Sigmoid colon (tissue), 7 donors: Measurements from ENCODE around the gene SEMA4B. TPM values are rescaled to one million over a fixed set of nuclear protein-coding genes. Genes with fewer than 3 reads are reported as not detected.

Source experiments
- polyA plus RNA-seq, 3 donors: library from polyadenylated mRNA; stranded (reverse); fragments of 200-250 nt; gene quantifications; one replicate each; pipeline ENCODE4 v1.2.3, GENCODE V29; 2013
- small RNA-seq, 3 donors: library from RNA; depleted of rRNA; stranded (forward); fragments of <200 nt; gene quantifications; one replicate each; pipeline ENCODE3, GENCODE V24; 2016
- total RNA-seq, 4 donors: library from RNA; depleted of rRNA; stranded (reverse); fragments of >200 nt; gene quantifications; one replicate each; pipeline ENCODE4 v1.1.0, GENCODE V29; 2016
- donor health status: healthy with polysubstance abuse.
- donor health status: Bipolar disorder and iron deficiency.
- donor health status: healthy.

Gene SEMA4B
- total and polyA plus RNA-seq, 7 donors: 10.6 to 94.5 (median 50.7) TPM

Small RNA genes within 50 kb of the gene (small RNA-seq; reads per million reads assigned to genes)
- 0 reads per million in 3 donors for gene RN7SL346P

Other genes with a start within 250 kb of the SEMA4B start
- 10 to 100 TPM in 1 of 4 donors, 1 to 10 TPM in 3; 5.3 to 10.0 (median 7.5) TPM for gene ZNF710, start 200.0 kb upstream of the SEMA4B start, total RNA-seq
- 10 to 100 TPM; 13.8 to 28.2 (median 24.1) TPM for gene ZNF710, start 200.0 kb upstream of the SEMA4B start, polyA plus RNA-seq
- gene IDH2, start 98.9 kb upstream of the SEMA4B start, total RNA-seq: 100 to 1,000 TPM in 3 of 4 donors, 10 to 100 TPM in 1; 77.2 to 164 (median 116) TPM
- 100 to 1,000 TPM in 1 of 3 donors, 10 to 100 TPM in 2; 43.8 to 210 (median 90.2) TPM for gene IDH2, start 98.9 kb upstream of the SEMA4B start, polyA plus RNA-seq
- 10 to 100 TPM; 18.6 to 35.7 (median 35.5) TPM for gene CIB1, start 32.6 kb downstream of the SEMA4B start, total RNA-seq
- 100 to 1,000 TPM; 283 to 436 (median 359) TPM for gene CIB1, start 32.6 kb downstream of the SEMA4B start, polyA plus RNA-seq
- 1 to 10 TPM; 3.0 to 7.5 (median 5.4) TPM for gene GDPGP1, start 32.9 kb downstream of the SEMA4B start, total RNA-seq
- 10 to 100 TPM in 1 of 3 donors, 1 to 10 TPM in 2; 7.9 to 12.7 (median 9.0) TPM for gene GDPGP1, start 32.9 kb downstream of the SEMA4B start, polyA plus RNA-seq
- not detected for gene TTLL13, start 48.2 kb downstream of the SEMA4B start, total RNA-seq
- under 1 TPM in 1 of 3 donors, not detected in 2; 0.25 TPM for gene TTLL13, start 48.2 kb downstream of the SEMA4B start, polyA plus RNA-seq
- 100 to 1,000 TPM in 3 of 4 donors, 10 to 100 TPM in 1; 81.2 to 139 (median 111) TPM for gene NGRN, start 64.3 kb downstream of the SEMA4B start, total RNA-seq
- gene NGRN, start 64.3 kb downstream of the SEMA4B start, polyA plus RNA-seq: 10 to 100 TPM; 43.2 to 66.7 (median 51.8) TPM
- gene ZNF774, start 151.0 kb downstream of the SEMA4B start, total RNA-seq: 1 to 10 TPM; 1.5 to 4.3 (median 2.5) TPM
- 1 to 10 TPM; 1.4 to 4.0 (median 1.8) TPM for gene ZNF774, start 151.0 kb downstream of the SEMA4B start, polyA plus RNA-seq
- gene IQGAP1, start 186.9 kb downstream of the SEMA4B start, total RNA-seq: 100 to 1,000 TPM; 135 to 283 (median 183) TPM
- gene IQGAP1, start 186.9 kb downstream of the SEMA4B start, polyA plus RNA-seq: 100 to 1,000 TPM in 1 of 3 donors, 10 to 100 TPM in 2; 96.7 to 120 (median 97.6) TPM